ENCODE results near the gene PIWIL1. TPM values are rescaled to one million over a fixed set of nuclear protein-coding genes. Genes with fewer than 3 reads are reported as not detected.

Gene PIWIL1
- total RNA-seq, 1 experiment from 2014 or later, result not detected

- Histone ChIP-seq H2BK15ac (ENCODE audit: low read depth, low read length) (no peak overlapping the region), H4K8ac (replicated peaks; ENCODE audit: insufficient read length, low read depth, low read length) (no peak overlapping the region), H3K27ac (ENCODE audit: insufficient read length, low read depth, low read length) (no peak overlapping the region), H3K56ac (ENCODE audit: insufficient read length, low read depth, low read length) (no peak overlapping the region), H3K4ac (ENCODE audit: low read depth, low read length) (no peak overlapping the region), H3K18ac (ENCODE audit: insufficient read length, low read depth, low read length) (no peak overlapping the region), H2BK12ac (ENCODE audit: insufficient read length, low read depth, low read length) (no peak overlapping the region), H4K91ac (ENCODE audit: insufficient read length, low read depth, low read length) (no peak overlapping the region), H3K9ac (ENCODE audit: extremely low read depth, insufficient read length, low read length) (no peak overlapping the region), H3K4me1 (ENCODE audit: insufficient read depth, low read length) (no peaks in the 10 kb centered on the region), H2BK5ac (ENCODE audit: insufficient read length, low read length) (no peak overlapping the region), H3K79me1 (ENCODE audit: insufficient read depth, low read depth, low read length, poor library complexity, severe bottlenecking) (no peaks in the 10 kb centered on the region), H3K9me3 (ENCODE audit: control insufficient read depth, low read depth, low read length) (no peaks in the 10 kb centered on the region), H3T11ph (ENCODE audit: low read length) (no peak overlapping the region), H2AFZ (ENCODE audit: low read length) (no peak overlapping the region), H2BK120ac (ENCODE audit: low read depth, low read length, poor library complexity, severe bottlenecking) (no peak overlapping the region), H3K23ac (ENCODE audit: insufficient read length, low read depth, low read length) (no peak overlapping the region), H3K14ac (ENCODE audit: insufficient read depth, low read length) (no peak overlapping the region), H3K27me3 (ENCODE audit: insufficient read depth, low read length) (no peaks in the 10 kb centered on the region), H3K4me2 (ENCODE audit: insufficient read depth, insufficient read length, low read length) (no peak overlapping the region), H3K23me2 (ENCODE audit: insufficient read length, low read depth, low read length, poor library complexity, severe bottlenecking) (no peaks in the 10 kb centered on the region), H2AK5ac (ENCODE audit: insufficient read length, low read length) (no peak overlapping the region), H4K20me1 (ENCODE audit: control insufficient read depth, insufficient read depth, insufficient read length) (no peaks in the 10 kb centered on the region), H2BK20ac (ENCODE audit: low read depth, low read length, poor library complexity, severe bottlenecking) (no peak overlapping the region), H4K5ac (ENCODE audit: insufficient read length, low read depth, low read length) (no peak overlapping the region), H3K79me2 (ENCODE audit: insufficient read depth, low read length) (no peaks in the 10 kb centered on the region)
- DNase-seq, result no peak
- Mint-ChIP-seq H3K9me3 (no peaks in the 10 kb centered on the region), H3K27ac (no peak overlapping the region), H3K4me3 (no peak overlapping the region), H3K27me3 (ENCODE audit: low read depth) (peaks cover 8% of the 10 kb centered on the region), H3K4me1 (peaks cover 6 to 8% of the 10 kb centered on the region in 2 experiments), H3K36me3 (ENCODE audit: insufficient read depth in 1 of 3, low read depth in 3 of 3) (no peaks in the 10 kb centered on the region)
- TF ChIP-seq CTCF (conservative IDR thresholded peaks at IDR 0.05), result no peak
Measured at GRCh38 chr12:130344529-130344928, 6.8 kb downstream of the PIWIL1 start.
